GM12878 (cell line): Measurements from ENCODE around the gene PAX2. TPM values are rescaled to one million over a fixed set of nuclear protein-coding genes. Genes with fewer than 3 reads are reported as not detected.

Source experiments
- ATAC-seq: fragments of 200-7000 bp; cut with Tn5 transposase; 3 replicates; pipeline ENCODE4 v1.9.1; 2020; ENCODE audit warnings: mild to moderate bottlenecking, moderate library complexity
- BruUV-seq: library from RNA; stranded (reverse); fragments of 400-500 nt; replicated peaks from 2 replicates; lab custom pipeline; 2021; lab: Mats Ljungman, UMichigan
- CTCF ChIA-PET: fragments of 300-600 bp; sonication (Branson Sonifier 250); formaldehyde crosslinking; extraction: SDS; loops from one replicate; lab custom pipeline; 2021; ENCODE audit warnings: inconsistent platforms; lab: Yijun Ruan, JAX
- POLR2A ChIA-PET: fragments of 350-600 bp; formaldehyde crosslinking; extraction: SDS; loops from one replicate; lab custom pipeline; 2021; ENCODE audit warnings: inconsistent platforms; lab: Charles Lee
- RAD21 ChIA-PET: fragments of 300-600 bp; sonication (Branson Sonifier 250); formaldehyde crosslinking; loops from one replicate; lab custom pipeline; 2023; ENCODE audit warnings: antibody characterized with exemption; ENCODE audit not compliant: unreplicated experiment; lab: Charles Lee
- SMC1A ChIA-PET: fragments of 300-600 bp; sonication (Branson Sonifier 250); formaldehyde crosslinking; loops from one replicate; lab custom pipeline; 2023; ENCODE audit not compliant: unreplicated experiment, uncharacterized antibody; lab: Charles Lee
- DNase-seq: peaks from one replicate; pipeline ENCODE4 v3.0.0-alpha.2; 2011; ENCODE audit warnings: low read depth, low spot score
- FAIRE-seq: peaks from 3 replicates; lab custom pipeline; 2011; peaks lifted over from hg19 to GRCh38; lab: Jason Lieb, UNC
- H2AFZ ChIP-seq: 2 replicates; pipeline ENCODE4 v1.6.0; 2011; ENCODE audit warnings: low read depth, low read length, control low read depth; ENCODE audit not compliant: control insufficient read depth
- H3K27ac ChIP-seq: 2 replicates; pipeline ENCODE4 v1.5.1; 2011; ENCODE audit warnings: control low read depth; ENCODE audit not compliant: control insufficient read depth, insufficient read depth
- H3K27me3 ChIP-seq, 2 experiments: replicated peaks in 1 of 2; 2 replicates each; pipeline versions ENCODE4 v1.6.0 to v1.6.1; 2011; ENCODE audit warnings: low read length in 1 of 2; ENCODE audit not compliant: control insufficient read depth in 2 of 2, insufficient read depth in 2 of 2
- H3K36me3 ChIP-seq, 2 experiments: 2 replicates each; pipeline ENCODE4 v1.5.1; 2011; ENCODE audit warnings: low read length in 1 of 2; ENCODE audit not compliant: control insufficient read depth in 2 of 2, insufficient read depth in 2 of 2
- H3K4me1 ChIP-seq: 2 replicates; pipeline ENCODE4 v1.6.1; 2011; ENCODE audit warnings: mild to moderate bottlenecking, low read length, moderate library complexity, mixed read lengths; ENCODE audit not compliant: control insufficient read depth, insufficient read depth
- H3K4me2 ChIP-seq: 2 replicates; pipeline ENCODE4 v1.6.0; 2011; ENCODE audit warnings: control low read depth; ENCODE audit not compliant: control insufficient read depth, insufficient read depth
- H3K4me3 ChIP-seq: fragments of 200-600 bp; sonication (generic); 2 replicates; pipeline ENCODE4 v1.5.1; 2016
- H3K79me2 ChIP-seq: 2 replicates; pipeline ENCODE4 v1.6.0; 2011; ENCODE audit warnings: low read length; ENCODE audit not compliant: control insufficient read depth, insufficient read depth
- H3K9ac ChIP-seq: 2 replicates; pipeline ENCODE4 v1.8.0; 2011; ENCODE audit warnings: low read length, control low read depth, mixed read lengths; ENCODE audit not compliant: control insufficient read depth, insufficient read depth
- H3K9me3 ChIP-seq: replicated peaks from 3 replicates; pipeline ENCODE4 v1.5.1; 2011; ENCODE audit warnings: mild to moderate bottlenecking, low read length; ENCODE audit not compliant: control insufficient read depth, insufficient read depth
- H4K20me1 ChIP-seq: 2 replicates; pipeline ENCODE4 v1.6.0; 2011; ENCODE audit not compliant: control insufficient read depth, insufficient read depth
- ATF7 ChIP-seq: fragments of 450-650 bp; IDR thresholded peaks from 2 replicates; pipeline ENCODE4 v1.6.1; 2016; ENCODE audit warnings: low read depth, mild to moderate bottlenecking
- CBFB ChIP-seq: IDR thresholded peaks from 2 replicates; pipeline ENCODE4 v1.6.1; 2016; ENCODE audit warnings: antibody characterized with exemption, low read depth
- HDAC2 ChIP-seq: fragments of 200-600 bp; sonication (generic); IDR thresholded peaks from 2 replicates; pipeline ENCODE4 v1.6.1; 2017
- NFYA ChIP-seq: IDR thresholded peaks from 2 replicates; pipeline ENCODE4 v1.6.1; 2011; ENCODE audit warnings: low read depth, mild to moderate bottlenecking, low read length, improper control_type of control experiment, borderline replicate concordance
- RAD51 ChIP-seq: fragments of 450-650 bp; IDR thresholded peaks from 2 replicates; pipeline ENCODE4 v1.6.1; 2016; ENCODE audit warnings: moderate library complexity, mild to moderate bottlenecking, inconsistent platforms
- RB1 ChIP-seq: fragments of 450-650 bp; formaldehyde crosslinking; IDR thresholded peaks from 2 replicates; pipeline ENCODE4 v1.6.1; 2017; ENCODE audit warnings: mild to moderate bottlenecking, borderline replicate concordance
- SREBF2 ChIP-seq: IDR thresholded peaks from 2 replicates; pipeline ENCODE4 v1.6.1; 2012; ENCODE audit warnings: mild to moderate bottlenecking, low read length
- TBL1XR1 ChIP-seq: IDR thresholded peaks from 2 replicates; pipeline ENCODE4 v1.6.1; 2012; ENCODE audit warnings: low read depth, low read length, improper control_type of control experiment
- TCF3 ChIP-seq: IDR thresholded peaks from 2 replicates; pipeline ENCODE4 v1.6.1; 2012; ENCODE audit warnings: low read depth, mild to moderate bottlenecking, low read length, borderline replicate concordance; ENCODE audit not compliant: insufficient read depth
- YBX1 ChIP-seq: fragments of 450-650 bp; IDR thresholded peaks from 2 replicates; pipeline ENCODE4 v1.6.1; 2016; ENCODE audit warnings: antibody characterized with exemption
- ZSCAN29 ChIP-seq: fragments of 450-650 bp; IDR thresholded peaks from 2 replicates; pipeline ENCODE4 v1.6.1; 2017; ENCODE audit warnings: mild to moderate bottlenecking, moderate library complexity
- WGBS: methylation state at CpG from one replicate; pipeline ENCODE4 v1.1.6; 2016; ENCODE audit warnings: low lambda C conversion rate; ENCODE audit not compliant: insufficient replicate concordance, insufficient coverage; ENCODE audit errors: missing lambda C conversion rate; 5-methylcytosine and 5-hydroxymethylcytosine counted together
- in situ Hi-C: fragments of 300-500 bp; cut with MboI; formaldehyde crosslinking; loops from 9 replicates; pipeline ENCODE4 v1.14.3; 2018; ENCODE audit warnings: mixed read lengths
- intact Hi-C: fragments of 100-400 bp; cut with micrococcal nuclease; formaldehyde crosslinking; loops from one replicate; pipeline ENCODE4 v1.14.2; 2022; ENCODE audit not compliant: unreplicated experiment
- polyA plus RNA-seq, 11 experiments: library from polyadenylated mRNA; depleted of rRNA in 4 of 11; unstranded in 6 of 11; stranded (reverse) in 5 of 11; fragments of >200 nt; fragmentation: Nextera tagmentation in 4 of 11; fragmentation: Illumina TruSeq in 1 of 11; extraction: Ambion mirVana in 4 of 11; extraction: Trizol in 1 of 11; gene quantifications; 1 replicate in 1 of 11; 2 replicates in 10 of 11; pipeline versions ENCODE4 v1.2.1 to v1.2.3, GENCODE V29; 2011 to 2016; ENCODE audit warnings: inconsistent platforms in 2 of 11, missing spikeins in 2 of 11, low read depth in 1 of 11
- total RNA-seq, 4 experiments: library from RNA; depleted of rRNA in 3 of 4; stranded (reverse); fragments of >200 nt in 3 of 4; fragmentation: Illumina TruSeq in 1 of 4; extraction: Trizol in 1 of 4; gene quantifications; 2 replicates each; pipeline versions ENCODE4 v1.2.1 to v1.2.3, GENCODE V29; 2013 to 2021
- TF ChIP-seq, protein P1 (sequence below): fragments of 150-350 bp; IDR thresholded peaks from 2 replicates; pipeline ENCODE4 v1.6.1; 2016; ENCODE audit warnings: low read depth, low read length
- TF ChIP-seq, protein P2 (sequence below): IDR thresholded peaks from 2 replicates; pipeline ENCODE4 v1.6.1; 2011; ENCODE audit warnings: low read depth, mild to moderate bottlenecking, low read length, moderate library complexity, borderline replicate concordance; ENCODE audit errors: extremely low read depth
- TF ChIP-seq, protein P3 (sequence below): fragments of 450-650 bp; formaldehyde crosslinking; IDR thresholded peaks from 2 replicates; pipeline ENCODE4 v1.4.0; 2020; ENCODE audit warnings: mild to moderate bottlenecking, moderate library complexity

Gene PAX2
- total and polyA plus RNA-seq, 10 of the 15 experiments (the other 5 are each of a cell fraction or from before 2014, with no cell fraction given): not detected

DNA sequence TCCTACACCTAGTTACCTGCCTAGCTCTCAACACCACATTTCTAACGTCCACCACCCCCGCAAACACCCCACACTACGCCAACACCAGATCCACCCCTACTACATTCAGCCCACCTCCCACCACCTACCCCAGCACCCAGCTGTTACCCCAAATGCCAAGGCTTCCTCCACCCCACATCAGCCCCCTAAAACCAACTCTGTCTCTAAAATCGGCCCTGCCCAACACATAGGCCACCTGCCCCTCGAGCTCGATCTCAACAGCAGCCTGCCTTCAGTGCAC, 114.0 kb downstream of the PAX2 start:
- TF ChIP-seq ATF7 (no peak), ZSCAN29 (no peak), TBL1XR1 (no peak), CBFB (no peak), RB1 (no peak), SREBF2 (no peak), HDAC2 (no peak), YBX1 (no peak), TCF3 (no peak), RAD51 (no peak), NFYA (no peak)
- TF ChIP-seq, protein P1, sequence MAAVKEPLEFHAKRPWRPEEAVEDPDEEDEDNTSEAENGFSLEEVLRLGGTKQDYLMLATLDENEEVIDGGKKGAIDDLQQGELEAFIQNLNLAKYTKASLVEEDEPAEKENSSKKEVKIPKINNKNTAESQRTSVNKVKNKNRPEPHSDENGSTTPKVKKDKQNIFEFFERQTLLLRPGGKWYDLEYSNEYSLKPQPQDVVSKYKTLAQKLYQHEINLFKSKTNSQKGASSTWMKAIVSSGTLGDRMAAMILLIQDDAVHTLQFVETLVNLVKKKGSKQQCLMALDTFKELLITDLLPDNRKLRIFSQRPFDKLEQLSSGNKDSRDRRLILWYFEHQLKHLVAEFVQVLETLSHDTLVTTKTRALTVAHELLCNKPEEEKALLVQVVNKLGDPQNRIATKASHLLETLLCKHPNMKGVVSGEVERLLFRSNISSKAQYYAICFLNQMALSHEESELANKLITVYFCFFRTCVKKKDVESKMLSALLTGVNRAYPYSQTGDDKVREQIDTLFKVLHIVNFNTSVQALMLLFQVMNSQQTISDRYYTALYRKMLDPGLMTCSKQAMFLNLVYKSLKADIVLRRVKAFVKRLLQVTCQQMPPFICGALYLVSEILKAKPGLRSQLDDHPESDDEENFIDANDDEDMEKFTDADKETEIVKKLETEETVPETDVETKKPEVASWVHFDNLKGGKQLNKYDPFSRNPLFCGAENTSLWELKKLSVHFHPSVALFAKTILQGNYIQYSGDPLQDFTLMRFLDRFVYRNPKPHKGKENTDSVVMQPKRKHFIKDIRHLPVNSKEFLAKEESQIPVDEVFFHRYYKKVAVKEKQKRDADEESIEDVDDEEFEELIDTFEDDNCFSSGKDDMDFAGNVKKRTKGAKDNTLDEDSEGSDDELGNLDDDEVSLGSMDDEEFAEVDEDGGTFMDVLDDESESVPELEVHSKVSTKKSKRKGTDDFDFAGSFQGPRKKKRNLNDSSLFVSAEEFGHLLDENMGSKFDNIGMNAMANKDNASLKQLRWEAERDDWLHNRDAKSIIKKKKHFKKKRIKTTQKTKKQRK: no peak
- TF ChIP-seq, protein P2, sequence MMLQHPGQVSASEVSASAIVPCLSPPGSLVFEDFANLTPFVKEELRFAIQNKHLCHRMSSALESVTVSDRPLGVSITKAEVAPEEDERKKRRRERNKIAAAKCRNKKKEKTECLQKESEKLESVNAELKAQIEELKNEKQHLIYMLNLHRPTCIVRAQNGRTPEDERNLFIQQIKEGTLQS: no peak
- TF ChIP-seq, protein P3, sequence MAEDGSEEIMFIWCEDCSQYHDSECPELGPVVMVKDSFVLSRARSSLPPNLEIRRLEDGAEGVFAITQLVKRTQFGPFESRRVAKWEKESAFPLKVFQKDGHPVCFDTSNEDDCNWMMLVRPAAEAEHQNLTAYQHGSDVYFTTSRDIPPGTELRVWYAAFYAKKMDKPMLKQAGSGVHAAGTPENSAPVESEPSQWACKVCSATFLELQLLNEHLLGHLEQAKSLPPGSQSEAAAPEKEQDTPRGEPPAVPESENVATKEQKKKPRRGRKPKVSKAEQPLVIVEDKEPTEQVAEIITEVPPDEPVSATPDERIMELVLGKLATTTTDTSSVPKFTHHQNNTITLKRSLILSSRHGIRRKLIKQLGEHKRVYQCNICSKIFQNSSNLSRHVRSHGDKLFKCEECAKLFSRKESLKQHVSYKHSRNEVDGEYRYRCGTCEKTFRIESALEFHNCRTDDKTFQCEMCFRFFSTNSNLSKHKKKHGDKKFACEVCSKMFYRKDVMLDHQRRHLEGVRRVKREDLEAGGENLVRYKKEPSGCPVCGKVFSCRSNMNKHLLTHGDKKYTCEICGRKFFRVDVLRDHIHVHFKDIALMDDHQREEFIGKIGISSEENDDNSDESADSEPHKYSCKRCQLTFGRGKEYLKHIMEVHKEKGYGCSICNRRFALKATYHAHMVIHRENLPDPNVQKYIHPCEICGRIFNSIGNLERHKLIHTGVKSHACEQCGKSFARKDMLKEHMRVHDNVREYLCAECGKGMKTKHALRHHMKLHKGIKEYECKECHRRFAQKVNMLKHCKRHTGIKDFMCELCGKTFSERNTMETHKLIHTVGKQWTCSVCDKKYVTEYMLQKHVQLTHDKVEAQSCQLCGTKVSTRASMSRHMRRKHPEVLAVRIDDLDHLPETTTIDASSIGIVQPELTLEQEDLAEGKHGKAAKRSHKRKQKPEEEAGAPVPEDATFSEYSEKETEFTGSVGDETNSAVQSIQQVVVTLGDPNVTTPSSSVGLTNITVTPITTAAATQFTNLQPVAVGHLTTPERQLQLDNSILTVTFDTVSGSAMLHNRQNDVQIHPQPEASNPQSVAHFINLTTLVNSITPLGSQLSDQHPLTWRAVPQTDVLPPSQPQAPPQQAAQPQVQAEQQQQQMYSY (CRISPR knock-in tag): no peak
- no peaks in the 10 kb centered on the region for H3K9me3 ChIP-seq
- RAD21 ChIA-PET: no interaction called here

More for the DNA sequence above, 114.0 kb downstream of the PAX2 start:
- Histone ChIP-seq H2AFZ (no peak overlapping the region), H3K27me3 (peaks cover 2 to 4% of the 10 kb centered on the region in 2 experiments; a peak in 3 of 4 replicates), H3K79me2 (no peaks in the 10 kb centered on the region), H3K4me3 (no peak overlapping the region), H3K4me2 (no peak overlapping the region), H3K4me1 (no peaks in the 10 kb centered on the region), H3K27ac (no peak overlapping the region), H3K36me3 (no peaks in the 10 kb centered on the region), H4K20me1 (no peaks in the 10 kb centered on the region), H3K9ac (no peak overlapping the region)
- ChIA-PET SMC1A (interaction anchor here (0.6 kb wide), 1 partner anchor 255 kb away, joined by 4 read pairs; no protein-coding TSS in a partner anchor), POLR2A (no interaction called here), CTCF (interaction anchor here (0.7 to 0.8 kb wide), 2 partner anchors 19 to 155 kb away, joined by 4 to 5 read pairs; no protein-coding TSS in a partner anchor)
- ATAC-seq (no peak), FAIRE-seq (no peak), DNase-seq (no peak)
- intact Hi-C loops: no loop called here
- BruUV-seq: no TSS peak
- WGBS: 20% methylated on average over 6 of the region's 6 CpGs
- in situ Hi-C loops: no loop called here
